Limb (tissue), 2 donors: ENCODE results near the gene IQCE.
"Not testable (repeated sequence)": the region's sequence is repeated elsewhere in the genome, so short reads cannot be mapped to it uniquely, and the experiment has no call there.

ENCODE experiments used
- DNase-seq, 2 donors: peaks; one replicate each; pipeline ENCODE4 v3.0.0-alpha.2; 2016; ENCODE audit errors: extremely low spot score in 2 of 2

The IQCE gene

DNA sequence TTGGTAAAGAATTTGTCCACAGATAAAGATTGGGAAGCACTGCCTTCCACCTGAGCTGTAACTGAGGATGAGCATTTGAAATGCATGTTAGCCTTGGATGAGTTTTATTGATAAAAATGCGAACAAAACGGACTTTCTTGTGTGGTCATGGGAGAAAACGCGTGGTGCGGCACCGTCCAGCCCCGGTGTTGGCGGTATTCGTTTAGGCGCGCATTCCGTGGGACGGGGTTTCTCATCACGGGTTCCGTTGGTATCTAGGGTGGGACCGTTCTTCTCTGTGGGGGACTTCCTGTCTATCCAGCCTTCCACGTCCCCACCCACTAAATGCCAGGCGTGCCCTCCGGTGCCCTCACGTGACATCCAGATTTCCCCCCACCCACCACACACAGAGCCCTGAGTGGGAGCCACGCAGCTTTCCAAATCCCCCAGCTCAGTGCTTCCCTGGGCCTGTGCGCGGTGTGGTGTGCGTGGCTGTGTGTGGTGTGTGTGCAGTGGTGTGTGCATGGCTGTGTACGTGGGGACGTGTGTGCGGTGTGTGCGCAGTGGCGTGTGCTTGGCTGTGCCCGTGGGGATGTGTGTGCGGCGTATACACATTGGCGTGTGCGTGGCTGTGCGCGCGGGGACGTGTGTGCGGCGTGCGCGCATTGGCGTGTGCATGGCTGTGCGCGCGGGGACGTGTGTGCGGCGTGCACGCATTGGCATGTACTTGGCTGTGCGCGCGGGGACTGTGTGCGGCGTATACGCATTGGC is 18.1 kb downstream of the IQCE start:
- DNase-seq: no peak

DNA sequence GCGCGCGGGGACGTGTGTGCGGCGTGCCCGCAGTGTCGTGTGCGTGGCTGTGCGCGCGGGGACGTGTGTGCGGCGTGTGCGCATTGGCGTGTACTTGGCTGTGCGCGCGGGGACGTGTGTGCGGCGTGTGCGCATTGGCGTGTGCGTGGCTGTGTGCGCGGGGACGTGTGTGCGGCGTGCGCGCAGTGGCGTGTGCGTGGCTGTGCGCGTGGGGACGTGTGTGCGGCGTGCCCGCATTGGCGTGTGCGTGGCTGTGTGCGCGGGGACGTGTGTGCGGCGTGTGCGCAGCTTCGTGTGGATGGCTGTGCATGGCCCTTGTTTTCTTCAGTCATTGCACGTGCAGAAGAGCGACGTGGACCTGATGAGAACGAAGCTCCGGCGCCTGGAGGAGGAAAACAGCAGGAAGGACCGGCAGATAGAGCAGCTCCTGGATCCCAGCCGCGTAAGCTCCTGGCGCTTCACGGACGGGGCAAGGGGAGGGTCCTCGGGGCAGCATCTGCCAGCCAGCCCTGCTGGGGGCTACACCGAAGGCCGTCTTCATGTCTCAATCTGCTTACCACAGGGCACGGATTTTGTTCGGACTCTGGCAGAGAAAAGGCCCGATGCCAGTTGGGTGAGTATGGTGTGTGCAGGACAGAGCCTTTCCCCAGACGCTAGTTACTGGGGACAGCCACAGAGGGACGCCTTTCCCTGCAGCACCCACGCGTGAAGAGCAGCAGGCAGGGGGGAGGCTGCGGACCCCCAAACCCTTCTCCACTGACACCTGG is 19.3 kb downstream of the IQCE start:
- no peak for DNase-seq

DNA sequence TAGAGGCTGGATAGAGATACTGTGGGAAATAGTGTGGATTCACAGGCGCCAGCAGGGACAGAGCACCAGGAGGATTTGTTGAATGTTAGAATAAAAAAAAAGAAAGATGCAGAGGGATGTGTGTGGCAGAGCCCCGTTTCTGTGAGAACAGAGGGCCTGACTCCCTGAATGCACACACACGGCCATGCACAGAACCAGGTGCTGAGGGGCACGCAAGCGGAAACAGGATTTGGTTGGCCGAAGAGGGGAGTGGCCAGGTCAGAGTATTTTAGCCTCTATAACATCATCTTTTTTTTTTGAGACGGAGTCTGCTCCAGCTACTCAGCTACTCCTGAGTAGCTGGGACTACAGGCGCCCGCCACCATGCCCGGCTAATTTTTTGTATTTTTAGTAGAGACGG is 21.9 kb downstream of the IQCE start:
- DNase-seq: no peak

DNA sequence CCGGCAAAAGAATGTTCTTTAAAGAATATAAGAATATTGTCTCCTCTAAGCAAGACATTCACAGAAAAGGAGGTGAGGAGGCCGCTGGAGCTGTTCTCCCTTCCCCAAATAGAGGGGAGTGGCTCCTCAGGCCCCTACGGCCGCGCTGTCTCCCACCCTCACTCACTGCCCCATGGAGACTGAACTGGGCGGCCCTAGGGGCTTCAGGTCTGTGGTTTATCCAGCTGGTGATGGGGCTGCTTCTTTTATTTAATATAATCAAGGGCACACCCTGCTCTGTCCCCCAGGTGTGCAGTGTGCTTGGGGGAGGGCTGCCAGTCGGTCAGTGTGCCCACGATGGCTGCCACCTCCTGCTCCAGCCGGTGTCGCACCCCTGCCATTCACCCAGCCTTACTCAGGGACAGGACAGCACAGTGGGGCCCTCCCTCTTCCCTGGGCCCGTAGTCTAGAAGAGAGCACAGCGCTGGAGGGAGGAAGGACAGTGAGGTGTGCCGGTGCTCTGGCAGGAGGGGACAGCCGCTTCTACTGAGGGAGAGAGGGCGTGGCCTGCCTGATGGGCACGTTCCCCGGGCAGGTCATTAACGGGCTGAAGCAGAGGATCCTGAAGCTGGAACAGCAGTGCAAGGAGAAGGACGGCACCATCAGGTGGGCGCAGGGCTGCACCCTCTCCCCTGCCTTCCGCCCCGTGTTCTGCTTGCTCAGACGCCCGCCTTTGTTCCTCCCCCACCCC is 23.4 kb downstream of the IQCE start:
- no peak for DNase-seq

DNA sequence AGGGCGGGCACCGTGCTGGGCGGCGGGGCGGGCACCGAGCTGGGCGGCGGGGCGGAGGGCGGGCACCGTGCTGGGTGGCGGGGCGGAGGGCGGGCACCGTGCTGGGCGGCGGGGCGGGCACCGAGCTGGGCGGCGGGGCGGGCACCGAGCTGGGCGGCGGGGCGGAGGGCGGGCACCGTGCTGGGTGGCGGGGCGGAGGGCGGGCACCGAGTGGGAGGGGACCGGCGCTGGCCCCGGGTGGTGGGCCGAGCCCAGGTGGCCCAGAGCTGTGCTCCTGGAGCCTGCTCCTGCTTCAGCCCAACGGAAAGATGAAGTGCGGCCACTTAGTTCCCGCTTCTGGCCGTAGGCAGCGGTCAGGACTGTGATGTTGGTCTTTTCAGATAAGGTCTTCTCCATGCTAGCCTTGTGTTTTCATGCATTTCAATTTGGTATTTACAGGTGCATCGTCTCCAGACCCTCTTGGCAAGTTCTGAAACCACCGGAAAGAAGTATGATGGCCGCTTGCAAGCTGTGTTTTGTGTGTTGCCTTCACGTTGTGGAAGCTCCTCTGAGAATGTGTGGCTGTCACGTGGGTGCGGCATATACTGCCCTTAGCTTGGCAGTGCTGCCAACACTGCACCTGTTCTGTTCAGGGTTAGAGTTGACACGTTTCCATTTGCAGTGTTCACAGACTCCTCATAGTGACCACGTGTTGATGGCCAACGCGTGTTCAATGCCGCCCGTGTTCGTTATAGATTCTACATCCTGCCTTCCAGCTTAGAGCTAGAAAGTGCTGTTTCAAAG is 25.2 kb downstream of the IQCE start:
- no peak for DNase-seq

DNA sequence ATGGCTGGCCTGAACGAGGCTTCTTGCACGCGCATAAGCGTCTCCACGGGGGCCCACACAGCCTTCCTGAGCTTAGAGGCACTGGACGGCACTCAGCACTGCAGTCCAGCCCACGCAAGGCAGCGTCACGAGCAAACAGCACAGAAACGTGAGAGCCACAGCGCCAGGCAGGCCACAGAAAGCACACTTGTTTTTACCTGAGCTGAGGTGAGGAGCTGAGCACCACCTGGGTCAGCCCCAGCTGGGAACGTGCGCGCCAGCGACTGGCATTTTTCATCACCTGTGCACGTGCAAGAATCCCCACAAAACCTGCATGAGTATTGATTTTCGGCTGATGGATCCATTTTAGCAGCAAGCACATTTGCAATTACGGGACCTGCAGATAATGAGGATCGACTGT is 26.7 kb downstream of the IQCE start:
- DNase-seq: no peak

DNA sequence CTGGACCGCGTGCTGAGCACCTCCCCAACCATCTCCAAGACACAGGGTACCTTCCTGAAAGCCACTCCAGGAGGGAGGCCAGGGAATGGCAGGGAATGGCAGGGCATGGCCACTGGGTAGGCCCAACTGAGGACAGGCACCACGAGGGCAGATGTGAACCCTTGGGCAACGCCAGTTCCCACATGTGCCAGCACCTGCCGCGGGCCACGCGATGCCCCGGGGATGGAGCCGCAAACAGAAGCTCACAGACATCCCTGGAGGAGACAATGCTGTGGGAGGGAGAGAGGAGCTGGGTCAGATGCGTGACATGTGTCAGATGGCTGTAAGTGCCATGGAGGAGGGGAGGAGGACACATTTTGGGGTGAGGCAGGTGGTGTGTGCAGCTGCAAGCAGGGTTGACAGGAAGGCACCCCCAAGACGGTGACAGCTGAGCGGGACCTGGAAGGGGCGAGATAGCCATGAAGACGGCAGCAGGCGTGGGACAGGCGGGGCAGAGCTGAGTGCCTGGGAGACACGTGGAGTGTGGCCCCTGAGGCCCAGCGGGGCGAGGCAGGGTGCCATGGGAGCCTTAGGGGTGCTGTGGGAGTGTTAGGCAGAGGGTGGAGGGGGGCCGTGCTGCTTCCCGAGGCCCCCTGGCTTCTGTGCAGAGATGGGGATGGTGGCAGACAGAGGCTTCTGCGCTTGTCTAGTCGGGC is 27.7 kb downstream of the IQCE start:
- no peak for DNase-seq

DNA sequence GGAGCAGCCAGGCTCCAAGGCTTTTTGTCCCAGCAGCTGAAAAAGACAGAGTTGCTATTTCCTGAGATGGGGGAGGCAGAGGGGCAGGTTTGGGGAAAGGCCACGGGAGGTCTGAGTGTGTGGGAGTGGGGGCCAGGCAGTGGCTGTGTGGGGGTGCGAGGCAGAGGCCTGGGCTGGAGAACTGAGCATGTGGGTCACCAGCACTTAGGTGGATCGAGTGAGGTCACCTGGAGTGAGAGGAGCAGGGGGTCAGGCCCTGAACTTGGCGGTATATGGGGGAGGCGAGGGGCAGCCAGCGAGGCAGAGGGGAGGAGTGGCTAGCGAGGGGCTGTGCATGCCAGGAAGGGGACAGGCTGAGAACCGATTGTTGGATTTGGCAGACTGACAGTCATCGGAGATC is 28.4 kb downstream of the IQCE start:
- DNase-seq: no peak

DNA sequence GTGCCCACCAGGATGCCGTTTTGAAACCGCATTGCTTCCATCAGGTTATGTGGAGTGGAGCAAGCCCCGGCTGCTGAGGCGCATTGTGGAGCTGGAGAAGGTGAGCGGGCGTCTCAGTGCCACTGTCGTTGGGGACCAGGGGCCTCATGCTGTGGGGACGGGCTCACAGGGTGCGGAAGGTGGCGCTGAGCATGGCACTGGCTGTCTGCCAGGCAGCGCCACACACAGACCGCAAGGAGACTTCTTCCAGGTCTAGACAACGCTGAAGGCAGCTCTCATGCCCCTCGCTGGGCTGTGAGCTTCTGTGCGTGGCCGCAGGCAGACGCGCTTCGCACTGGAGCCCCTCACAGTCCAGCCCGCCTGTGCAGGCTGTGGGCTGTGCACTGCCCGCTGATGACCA is 29.0 kb downstream of the IQCE start:
- DNase-seq: no peak

DNA sequence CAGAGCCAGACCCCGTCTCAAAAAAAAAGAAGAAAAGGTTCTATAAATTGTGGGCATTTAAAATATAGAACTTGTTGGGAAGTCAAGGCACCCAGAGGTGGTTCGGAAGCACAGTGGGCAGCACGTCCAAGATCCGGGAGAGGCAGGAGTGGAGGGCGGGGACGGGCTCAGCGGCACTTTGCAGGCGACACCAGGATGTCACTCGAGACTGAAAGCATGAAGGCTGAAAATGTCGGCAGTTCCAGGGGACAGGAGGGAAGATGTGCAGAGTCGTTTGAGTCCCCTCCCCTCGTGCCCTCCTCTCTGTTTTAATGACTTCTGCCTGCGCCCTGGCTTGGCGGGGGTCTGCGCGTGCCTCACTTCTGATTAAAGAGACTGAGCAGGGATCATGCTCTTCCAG is 30.6 kb downstream of the IQCE start:
- DNase-seq: no peak

DNA sequence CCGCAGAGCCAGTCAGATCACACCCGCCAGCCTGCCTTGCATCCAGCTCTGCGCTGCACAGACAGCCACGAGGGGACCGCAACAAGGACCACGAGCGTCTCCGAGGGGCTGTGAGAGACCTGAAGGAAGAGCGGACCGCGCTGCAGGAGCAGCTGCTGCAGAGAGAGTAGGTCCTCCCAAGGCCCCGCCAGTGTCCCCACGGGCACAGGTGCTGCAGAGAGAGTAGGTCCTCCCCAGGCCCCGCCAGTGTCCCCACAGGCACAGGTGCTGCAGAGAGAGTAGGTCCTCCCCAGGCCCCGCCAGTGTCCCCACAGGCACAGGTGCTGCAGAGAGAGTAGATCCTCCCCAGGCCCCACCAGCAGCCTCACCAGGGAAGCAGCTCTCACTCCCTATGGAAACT is 31.2 kb downstream of the IQCE start:
- DNase-seq: not testable (repeated sequence)

DNA sequence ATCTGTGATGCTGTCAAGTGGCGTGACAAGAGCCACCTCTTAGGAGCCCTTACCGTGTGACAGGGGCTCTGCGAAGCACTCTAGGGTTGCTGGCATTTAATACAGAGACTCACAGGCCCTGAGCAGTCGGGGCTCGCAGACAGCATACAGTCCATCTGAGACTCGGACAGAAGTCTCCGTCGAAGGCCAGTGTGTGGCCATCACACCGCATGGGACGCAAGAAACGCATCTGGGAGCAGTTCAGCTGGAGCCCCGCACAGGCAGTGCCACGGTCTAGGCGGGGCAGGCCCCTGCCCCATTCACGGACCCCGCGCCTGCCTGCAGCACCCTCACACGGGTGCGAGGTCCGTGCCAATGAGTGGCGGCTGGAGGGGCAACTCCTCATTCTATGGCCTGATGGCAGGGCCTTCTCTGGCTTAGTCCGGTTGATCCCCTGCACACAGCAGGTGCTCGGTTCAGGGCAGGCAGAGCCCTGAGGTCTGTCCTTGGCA is 33.6 kb downstream of the IQCE start:
- DNase-seq: no peak

DNA sequence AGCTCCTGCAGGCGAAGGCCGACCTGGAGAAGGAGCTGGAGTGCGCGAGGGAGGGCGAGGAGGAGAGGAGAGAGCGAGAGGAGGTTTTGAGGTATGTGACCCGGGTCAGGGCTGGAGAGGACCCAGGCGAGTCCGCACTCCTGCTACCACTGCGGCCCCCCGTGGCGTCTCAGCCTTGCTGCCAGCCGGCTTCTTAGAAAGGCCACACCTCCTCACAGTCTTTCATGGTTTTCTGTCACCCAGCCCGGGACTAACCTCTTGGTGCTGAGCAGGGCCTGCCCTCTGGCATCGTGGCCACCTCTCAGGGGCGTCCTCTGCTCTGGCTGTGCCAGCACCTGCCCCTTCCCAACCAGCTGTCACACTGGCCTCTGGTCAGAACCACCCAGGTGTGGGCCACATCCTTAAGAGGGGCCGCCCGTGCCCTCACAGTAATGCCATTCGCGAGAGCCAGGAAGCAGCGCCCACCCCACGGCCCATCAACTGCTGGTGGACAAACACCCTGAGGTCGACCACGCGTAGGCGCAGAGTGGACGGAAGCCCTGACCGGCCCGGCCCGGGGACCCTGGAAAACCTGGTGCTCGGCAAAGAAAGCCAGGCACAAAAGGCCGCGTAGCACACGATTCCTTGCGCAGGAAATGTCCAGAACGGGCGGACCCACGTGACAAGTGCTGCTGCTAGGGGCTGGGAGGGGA is 34.4 kb downstream of the IQCE start:
- DNase-seq: no peak

DNA sequence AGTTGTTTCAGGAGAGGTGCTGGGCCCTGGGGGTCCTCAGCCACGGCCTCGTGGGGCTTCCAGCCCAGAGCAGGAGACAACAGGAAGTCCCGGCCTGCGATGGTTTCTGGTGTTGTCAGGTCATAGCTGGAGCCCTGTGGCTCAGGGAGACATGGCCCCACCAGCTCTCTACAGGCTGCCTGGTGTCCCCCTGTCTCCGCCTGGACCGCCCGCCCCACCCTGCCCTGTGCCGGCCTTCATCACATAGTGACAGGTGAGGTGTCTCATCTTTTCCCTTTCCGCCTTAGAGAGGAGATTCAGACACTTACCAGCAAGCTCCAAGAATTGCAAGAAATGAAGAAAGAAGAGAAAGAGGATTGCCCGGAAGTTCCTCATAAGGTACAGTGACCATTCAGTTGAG is 35.8 kb downstream of the IQCE start:
- DNase-seq: no peak

DNA sequence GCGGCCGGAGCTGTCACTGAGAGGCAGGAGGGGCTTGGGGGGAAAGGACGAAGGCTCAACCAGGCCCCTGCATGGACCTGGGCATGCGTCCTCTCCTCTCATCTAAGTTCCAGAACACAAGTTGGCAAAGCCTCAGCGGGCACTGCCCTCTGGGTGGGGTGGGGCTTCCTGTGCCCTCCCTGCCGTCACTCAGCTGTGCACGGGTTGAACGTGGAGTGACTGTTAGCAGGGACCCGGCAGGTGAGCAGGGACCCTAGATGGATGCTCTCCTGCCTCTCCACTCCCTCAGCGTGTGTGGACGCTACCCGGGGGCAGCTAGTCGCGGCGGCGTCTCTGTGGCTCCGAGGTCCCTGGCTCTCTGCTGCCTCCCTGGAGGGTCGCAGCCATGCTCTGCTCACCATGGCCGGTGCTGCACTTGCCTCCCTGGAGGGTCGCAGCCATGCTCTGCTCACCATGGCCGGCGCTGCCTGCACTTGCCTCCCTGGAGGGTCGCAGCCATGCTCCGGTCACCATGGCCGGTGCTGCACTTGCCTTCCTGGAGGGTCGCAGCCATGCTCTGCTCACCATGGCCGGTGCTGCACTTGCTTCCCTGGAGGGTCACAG is 36.6 kb downstream of the IQCE start:
- DNase-seq: no peak

DNA sequence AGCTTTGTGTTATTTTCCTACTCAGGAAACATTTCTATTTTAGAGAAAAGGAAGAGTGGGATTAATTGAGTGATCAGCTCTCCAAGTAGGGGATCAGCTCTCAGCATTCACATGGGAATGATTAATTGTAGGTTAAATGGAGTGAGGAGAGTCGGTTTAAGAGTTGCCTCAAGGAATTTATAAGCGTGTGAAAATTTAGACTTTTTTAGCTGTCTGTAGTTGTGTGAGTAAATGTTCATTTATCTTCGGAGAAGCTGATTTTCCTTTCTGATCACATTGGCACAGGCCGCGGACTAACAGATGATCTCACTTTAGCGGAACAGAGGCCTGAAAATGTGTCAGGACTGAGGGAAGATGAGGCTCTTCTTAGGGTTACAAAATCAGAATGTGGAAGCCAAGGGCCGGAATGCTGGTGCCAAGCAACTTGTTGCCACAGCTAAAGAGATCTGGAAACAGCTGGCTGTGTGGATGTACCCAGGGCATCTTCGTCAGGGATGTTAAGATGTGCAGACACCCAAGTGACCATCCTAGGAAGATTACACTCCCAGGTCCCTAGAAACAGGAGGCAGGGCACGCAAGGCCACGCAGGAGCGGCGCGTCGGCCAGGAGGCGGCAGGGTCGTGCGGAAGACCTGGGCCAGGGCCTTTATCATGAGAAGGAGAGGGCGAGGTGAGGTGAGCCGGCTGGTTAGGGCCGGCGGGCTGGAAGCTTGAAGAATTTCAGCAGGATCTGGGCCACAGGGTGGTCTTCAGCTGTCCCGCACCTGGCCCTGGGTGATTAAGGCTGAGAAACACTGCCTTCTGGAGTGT is 37.9 kb downstream of the IQCE start:
- DNase-seq: no peak

DNA sequence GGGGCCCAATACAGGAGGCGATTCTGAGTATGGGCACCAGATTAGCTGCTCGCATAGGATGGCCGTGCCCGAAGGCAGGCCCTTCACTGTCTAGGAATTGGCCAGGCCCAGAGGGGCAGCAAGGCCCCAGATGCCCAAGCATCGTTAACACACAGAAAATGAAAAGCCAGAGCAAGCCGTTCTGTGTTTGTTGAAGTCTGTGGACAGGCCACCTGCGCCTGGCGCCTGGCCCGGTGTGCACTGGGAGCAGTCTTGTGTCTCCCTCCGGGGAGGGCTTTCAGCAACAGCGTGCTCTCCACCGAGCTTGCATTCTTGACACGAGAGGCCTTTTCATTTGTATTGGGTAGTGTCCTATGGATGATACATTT is 38.5 kb downstream of the IQCE start:
- DNase-seq: no peak

DNA sequence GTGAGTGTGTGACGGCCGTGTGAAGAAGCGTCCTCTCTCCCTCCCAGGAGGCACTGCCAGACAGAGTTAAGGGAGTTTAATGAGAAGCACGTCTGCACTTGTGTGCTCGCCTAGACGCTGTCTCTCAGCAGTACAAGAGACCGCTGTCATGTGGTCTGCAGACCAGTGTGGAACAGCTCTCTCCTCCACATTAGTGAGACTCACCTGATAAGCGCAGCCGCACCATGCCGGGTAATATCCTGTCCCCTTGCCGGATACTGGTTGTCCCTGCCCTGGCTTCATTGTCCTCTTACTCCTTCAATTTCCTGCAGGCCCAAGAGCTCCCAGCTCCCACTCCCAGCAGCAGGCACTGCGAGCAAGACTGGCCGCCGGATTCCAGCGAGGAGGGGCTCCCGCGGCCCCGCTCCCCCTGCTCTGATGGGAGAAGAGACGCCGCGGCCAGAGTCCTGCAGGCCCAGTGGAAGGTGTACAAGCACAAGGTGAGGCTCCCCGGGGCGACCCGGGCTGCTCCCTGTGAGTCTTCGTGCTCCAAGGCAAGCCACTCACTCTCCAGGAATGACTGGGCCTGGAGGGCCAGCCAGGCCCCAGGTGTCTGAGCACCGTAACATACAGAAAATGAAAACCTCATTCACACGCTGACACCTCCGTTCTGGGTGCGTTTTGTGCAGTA is 39.5 kb downstream of the IQCE start:
- no peak for DNase-seq

DNA sequence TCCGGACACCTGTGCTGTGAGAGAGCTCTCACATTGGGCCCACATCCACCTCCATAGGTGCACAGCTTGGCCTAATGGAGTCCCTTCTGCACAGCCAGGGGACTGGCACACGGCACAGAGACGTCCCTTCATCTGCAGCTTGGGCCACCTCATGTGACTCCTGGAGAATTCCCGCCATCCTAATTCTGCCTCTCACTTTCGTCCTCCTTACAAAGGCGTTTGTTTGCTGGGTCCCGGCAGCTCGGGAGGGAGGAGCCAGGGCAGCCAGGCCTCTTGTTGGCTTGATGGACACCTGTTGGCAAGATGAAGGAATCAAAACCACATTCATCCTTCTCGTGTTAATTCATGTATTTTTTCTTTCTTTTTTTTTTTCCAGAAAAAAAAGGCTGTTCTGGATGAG is 42.3 kb downstream of the IQCE start:
- DNase-seq: no peak
